ENCODE measurements around the gene SPRY4.

- TF ChIP-seq POLR2A (IDR thresholded peaks at IDR 0.05) (no peak), CTCF (IDR thresholded peaks at IDR 0.05 in 8 of 11, conservative IDR thresholded peaks at IDR 0.05 in 3 of 11) (no peak)
These were observed 9.5 kb downstream of the SPRY4 start for GRCh38 chr5:142315096-142315900.
